Osteoblast (primary cell): ENCODE measurements around the gene SDR9C7. TPM values are rescaled to one million over a fixed set of nuclear protein-coding genes. Genes with fewer than 3 reads are reported as not detected.
"Not testable (repeated sequence)": the region's sequence is repeated elsewhere in the genome, so short reads cannot be mapped to it uniquely, and the experiment has no call there.

Experiments
- DNase-seq: peaks from one replicate; pipeline ENCODE4 v3.0.0; 2011; ENCODE audit warnings: low spot score, mixed read lengths; ENCODE audit not compliant: insufficient read length; ENCODE audit errors: missing footprints
- H2AFZ ChIP-seq: 2 replicates; pipeline ENCODE4 v1.6.0; 2011; ENCODE audit warnings: mild to moderate bottlenecking, low read length
- H3K27ac ChIP-seq: 2 replicates; pipeline ENCODE4 v1.5.1; 2011; ENCODE audit warnings: mild to moderate bottlenecking, low read depth, low read length, moderate library complexity
- H3K27me3 ChIP-seq: 2 replicates; pipeline ENCODE4 v1.6.0; 2012; ENCODE audit warnings: mild to moderate bottlenecking, control low read depth, inconsistent platforms, low read length, moderate library complexity; ENCODE audit not compliant: insufficient read depth
- H3K36me3 ChIP-seq: 2 replicates; pipeline ENCODE4 v1.5.1; 2011; ENCODE audit warnings: mild to moderate bottlenecking, low read length, control low read depth, moderate library complexity; ENCODE audit not compliant: insufficient read depth
- H3K4me1 ChIP-seq: 2 replicates; pipeline ENCODE4 v1.5.1; 2011; ENCODE audit warnings: mild to moderate bottlenecking, low read length, control low read depth, moderate library complexity; ENCODE audit not compliant: insufficient read depth
- H3K4me2 ChIP-seq: 2 replicates; pipeline ENCODE4 v1.6.0; 2011; ENCODE audit warnings: mild to moderate bottlenecking, low read length; ENCODE audit not compliant: insufficient read depth
- H3K4me3 ChIP-seq: fragments of 200-600 bp; sonication (generic); 3 replicates; pipeline ENCODE4 v1.5.1; 2012; ENCODE audit warnings: mild to moderate bottlenecking, low read length, inconsistent platforms; ENCODE audit not compliant: insufficient read depth
- H3K79me2 ChIP-seq: 2 replicates; pipeline ENCODE4 v1.6.0; 2012; ENCODE audit warnings: mild to moderate bottlenecking, low read length, control low read depth, inconsistent platforms; ENCODE audit not compliant: insufficient read depth
- H3K9me3 ChIP-seq: 2 replicates; pipeline ENCODE4 v1.5.1; 2011; ENCODE audit warnings: low read depth, low read length, control low read depth
- H4K20me1 ChIP-seq: 2 replicates; pipeline ENCODE4 v1.6.0; 2012; ENCODE audit warnings: mild to moderate bottlenecking, low read length, control low read depth; ENCODE audit not compliant: insufficient read depth
- total RNA-seq: library from RNA; depleted of rRNA; stranded (reverse); fragments of >200 nt; gene quantifications from 2 replicates; pipeline ENCODE4 v1.2.3, GENCODE V29; 2012
- TF ChIP-seq, protein P1 (sequence below): IDR thresholded peaks from 2 replicates; pipeline ENCODE4 v1.5.1; 2011; ENCODE audit warnings: mild to moderate bottlenecking, low read depth, low read length, moderate library complexity; ENCODE audit errors: extremely low read depth

SDR9C7 gene
- total RNA-seq, 1 donor: not detected

GRCh38 chr12:56916296-56916995 lies 17.8 kb downstream of the SDR9C7 start:
- H3K79me2 ChIP-seq: no peaks in the 10 kb centered on the region
- H2AFZ ChIP-seq: no peak overlapping the region
- TF ChIP-seq, protein P1, sequence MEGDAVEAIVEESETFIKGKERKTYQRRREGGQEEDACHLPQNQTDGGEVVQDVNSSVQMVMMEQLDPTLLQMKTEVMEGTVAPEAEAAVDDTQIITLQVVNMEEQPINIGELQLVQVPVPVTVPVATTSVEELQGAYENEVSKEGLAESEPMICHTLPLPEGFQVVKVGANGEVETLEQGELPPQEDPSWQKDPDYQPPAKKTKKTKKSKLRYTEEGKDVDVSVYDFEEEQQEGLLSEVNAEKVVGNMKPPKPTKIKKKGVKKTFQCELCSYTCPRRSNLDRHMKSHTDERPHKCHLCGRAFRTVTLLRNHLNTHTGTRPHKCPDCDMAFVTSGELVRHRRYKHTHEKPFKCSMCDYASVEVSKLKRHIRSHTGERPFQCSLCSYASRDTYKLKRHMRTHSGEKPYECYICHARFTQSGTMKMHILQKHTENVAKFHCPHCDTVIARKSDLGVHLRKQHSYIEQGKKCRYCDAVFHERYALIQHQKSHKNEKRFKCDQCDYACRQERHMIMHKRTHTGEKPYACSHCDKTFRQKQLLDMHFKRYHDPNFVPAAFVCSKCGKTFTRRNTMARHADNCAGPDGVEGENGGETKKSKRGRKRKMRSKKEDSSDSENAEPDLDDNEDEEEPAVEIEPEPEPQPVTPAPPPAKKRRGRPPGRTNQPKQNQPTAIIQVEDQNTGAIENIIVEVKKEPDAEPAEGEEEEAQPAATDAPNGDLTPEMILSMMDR: no peak
- no peak overlapping the region for H3K4me3 ChIP-seq
- H3K27ac ChIP-seq: no peak overlapping the region
- H3K4me1 ChIP-seq: no peaks in the 10 kb centered on the region
- H3K9me3 ChIP-seq: no peaks in the 10 kb centered on the region
- no peaks in the 10 kb centered on the region for H4K20me1 ChIP-seq
- no peak for DNase-seq
- peaks cover 12% of the 10 kb centered on the region for H3K27me3 ChIP-seq
- H3K4me2 ChIP-seq: no peak overlapping the region
- no peaks in the 10 kb centered on the region for H3K36me3 ChIP-seq

GRCh38 chr12:56914724-56915123 lies 19.5 kb downstream of the SDR9C7 start:
- Histone ChIP-seq H3K27ac (no peak overlapping the region), H3K4me3 (no peak overlapping the region), H3K4me2 (no peak overlapping the region), H4K20me1 (no peaks in the 10 kb centered on the region), H3K36me3 (no peaks in the 10 kb centered on the region), H2AFZ (no peak overlapping the region), H3K79me2 (no peaks in the 10 kb centered on the region), H3K9me3 (no peaks in the 10 kb centered on the region), H3K4me1 (no peaks in the 10 kb centered on the region), H3K27me3 (peaks cover 12% of the 10 kb centered on the region)
- TF ChIP-seq, protein P1: no peak
- DNase-seq: no peak

DNA sequence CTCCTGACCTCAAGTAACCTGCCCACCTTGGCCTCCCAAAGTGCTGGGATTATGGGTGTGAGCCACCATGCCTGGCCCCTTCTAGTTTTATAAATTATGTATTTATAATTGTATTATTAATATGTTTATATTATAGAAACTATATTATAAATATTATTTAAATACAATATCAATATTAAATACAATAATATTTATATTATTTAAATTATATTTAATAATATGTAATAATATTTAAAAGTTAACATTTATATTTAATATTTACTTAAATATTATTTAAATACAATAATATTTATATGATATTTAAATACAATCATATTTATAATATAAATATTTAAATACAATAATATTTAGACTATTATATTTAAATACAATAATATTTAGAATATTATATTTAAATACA lies 20.0 kb downstream of the SDR9C7 start:
- Histone ChIP-seq H3K36me3 (no peaks in the 10 kb centered on the region), H3K4me3 (no peak overlapping the region), H3K4me1 (no peaks in the 10 kb centered on the region), H2AFZ (no peak overlapping the region), H3K9me3 (peaks cover under 1% of the 10 kb centered on the region), H3K27me3 (peaks cover 12% of the 10 kb centered on the region), H3K27ac (no peak overlapping the region), H3K4me2 (no peak overlapping the region), H4K20me1 (no peaks in the 10 kb centered on the region), H3K79me2 (no peaks in the 10 kb centered on the region)
- no peak for DNase-seq
- TF ChIP-seq, protein P1: no peak

DNA sequence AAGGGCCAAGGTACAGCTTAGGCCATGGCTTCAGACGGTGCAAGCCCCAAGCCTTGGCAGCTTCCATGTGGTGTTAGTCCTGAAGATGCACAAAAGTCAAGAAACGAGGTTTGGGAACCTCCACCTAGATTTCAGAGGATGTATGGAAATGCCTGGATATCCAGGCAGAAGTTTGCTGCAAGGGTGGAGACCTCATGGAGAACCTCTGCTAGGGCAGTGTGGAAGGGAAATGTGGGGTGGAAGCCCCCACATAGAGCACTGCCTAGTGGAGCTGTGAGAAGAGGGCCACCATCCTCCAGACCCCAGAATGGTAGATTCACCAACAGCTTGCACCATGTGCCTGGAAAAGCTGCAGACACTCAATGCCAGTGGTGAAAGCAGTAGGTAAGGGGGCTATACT lies 24.8 kb downstream of the SDR9C7 start:
- H3K4me2 ChIP-seq, H3K79me2 ChIP-seq: not testable (repeated sequence)

More for the DNA sequence above, 24.8 kb downstream of the SDR9C7 start:
- not testable (repeated sequence) for H4K20me1 ChIP-seq, H2AFZ ChIP-seq, H3K27ac ChIP-seq, H3K4me3 ChIP-seq, H3K27me3 ChIP-seq, H3K4me1 ChIP-seq, H3K36me3 ChIP-seq, DNase-seq, H3K9me3 ChIP-seq
